GM12873 (cell line): Measurements from ENCODE around the gene RARA.
A peak's percentile ranks its signal among the peaks of the same experiment; 100 is the strongest.

Source experiments
- TF ChIP-seq, protein P1 (sequence below): IDR thresholded peaks from 2 replicates; pipeline ENCODE4 v1.5.1; 2012; ENCODE audit warnings: low read depth, mild to moderate bottlenecking, moderate library complexity, low read length, control low read depth; ENCODE audit not compliant: insufficient read depth; ENCODE audit errors: missing control alignments

The RARA gene

DNA sequence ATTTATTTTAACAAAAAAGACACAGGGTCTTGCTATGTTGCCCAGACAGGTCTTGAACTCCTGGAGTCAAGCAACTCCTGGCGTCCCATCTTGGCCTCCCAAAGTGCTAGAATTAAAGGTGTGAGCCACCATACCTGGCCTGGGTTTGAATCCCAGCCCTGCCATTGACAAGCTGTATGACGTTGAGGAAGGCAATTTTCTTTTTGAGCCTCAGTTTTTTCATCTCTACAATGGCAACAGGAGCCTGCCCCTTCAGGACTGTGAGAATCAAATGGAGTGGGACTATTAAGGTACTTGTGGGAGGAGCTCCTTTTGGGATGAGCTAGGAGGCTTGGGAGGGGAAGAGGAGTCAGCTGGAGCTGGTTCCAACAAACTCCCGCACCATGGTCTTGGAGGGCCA is 6.2 kb downstream of the RARA start:
- TF ChIP-seq, protein P1, sequence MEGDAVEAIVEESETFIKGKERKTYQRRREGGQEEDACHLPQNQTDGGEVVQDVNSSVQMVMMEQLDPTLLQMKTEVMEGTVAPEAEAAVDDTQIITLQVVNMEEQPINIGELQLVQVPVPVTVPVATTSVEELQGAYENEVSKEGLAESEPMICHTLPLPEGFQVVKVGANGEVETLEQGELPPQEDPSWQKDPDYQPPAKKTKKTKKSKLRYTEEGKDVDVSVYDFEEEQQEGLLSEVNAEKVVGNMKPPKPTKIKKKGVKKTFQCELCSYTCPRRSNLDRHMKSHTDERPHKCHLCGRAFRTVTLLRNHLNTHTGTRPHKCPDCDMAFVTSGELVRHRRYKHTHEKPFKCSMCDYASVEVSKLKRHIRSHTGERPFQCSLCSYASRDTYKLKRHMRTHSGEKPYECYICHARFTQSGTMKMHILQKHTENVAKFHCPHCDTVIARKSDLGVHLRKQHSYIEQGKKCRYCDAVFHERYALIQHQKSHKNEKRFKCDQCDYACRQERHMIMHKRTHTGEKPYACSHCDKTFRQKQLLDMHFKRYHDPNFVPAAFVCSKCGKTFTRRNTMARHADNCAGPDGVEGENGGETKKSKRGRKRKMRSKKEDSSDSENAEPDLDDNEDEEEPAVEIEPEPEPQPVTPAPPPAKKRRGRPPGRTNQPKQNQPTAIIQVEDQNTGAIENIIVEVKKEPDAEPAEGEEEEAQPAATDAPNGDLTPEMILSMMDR = no peak

DNA sequence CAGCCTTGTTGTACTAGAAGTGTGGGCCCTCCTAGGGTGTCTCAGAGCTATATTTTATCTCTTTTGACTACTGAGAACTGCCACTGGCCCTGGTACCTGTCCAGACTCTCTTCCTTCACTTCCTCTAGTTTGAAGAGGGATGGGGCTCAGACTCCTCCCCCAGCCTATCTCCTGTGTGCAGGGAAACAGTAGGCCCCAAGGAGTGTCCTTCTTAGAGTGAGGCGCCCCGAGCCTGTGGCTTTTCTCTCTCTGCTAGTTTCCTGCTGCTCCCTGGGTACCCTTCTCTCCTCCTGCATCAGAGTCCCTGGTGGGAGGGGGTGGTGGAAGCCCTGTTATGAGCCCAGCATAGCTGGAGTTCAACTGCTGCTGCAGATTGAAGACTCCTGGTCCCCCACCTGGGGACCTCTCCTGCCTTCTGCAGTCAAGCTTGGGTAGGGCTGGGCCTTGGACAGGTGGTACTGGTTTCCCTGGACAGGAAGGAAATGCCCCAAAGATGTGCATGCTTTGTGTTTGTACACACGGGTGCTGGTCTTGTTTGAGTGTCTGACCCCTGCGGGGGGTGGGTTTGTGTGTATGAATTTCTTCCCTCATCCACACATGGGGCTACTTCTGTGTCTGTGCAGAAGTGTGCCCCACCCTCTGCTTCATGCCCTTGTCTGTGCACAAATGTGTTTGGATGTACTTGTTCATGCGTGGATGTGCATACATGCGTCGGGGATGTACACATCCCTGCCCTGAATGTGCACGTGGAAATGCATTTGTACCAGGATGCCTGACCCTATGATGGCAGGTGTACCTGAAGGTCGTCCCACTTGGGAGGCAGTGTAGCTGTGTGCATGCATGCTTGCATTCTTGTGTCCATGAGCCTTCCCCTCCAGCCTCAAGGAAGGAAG is 6.9 kb downstream of the RARA start:
- TF ChIP-seq, protein P1 = no peak

DNA sequence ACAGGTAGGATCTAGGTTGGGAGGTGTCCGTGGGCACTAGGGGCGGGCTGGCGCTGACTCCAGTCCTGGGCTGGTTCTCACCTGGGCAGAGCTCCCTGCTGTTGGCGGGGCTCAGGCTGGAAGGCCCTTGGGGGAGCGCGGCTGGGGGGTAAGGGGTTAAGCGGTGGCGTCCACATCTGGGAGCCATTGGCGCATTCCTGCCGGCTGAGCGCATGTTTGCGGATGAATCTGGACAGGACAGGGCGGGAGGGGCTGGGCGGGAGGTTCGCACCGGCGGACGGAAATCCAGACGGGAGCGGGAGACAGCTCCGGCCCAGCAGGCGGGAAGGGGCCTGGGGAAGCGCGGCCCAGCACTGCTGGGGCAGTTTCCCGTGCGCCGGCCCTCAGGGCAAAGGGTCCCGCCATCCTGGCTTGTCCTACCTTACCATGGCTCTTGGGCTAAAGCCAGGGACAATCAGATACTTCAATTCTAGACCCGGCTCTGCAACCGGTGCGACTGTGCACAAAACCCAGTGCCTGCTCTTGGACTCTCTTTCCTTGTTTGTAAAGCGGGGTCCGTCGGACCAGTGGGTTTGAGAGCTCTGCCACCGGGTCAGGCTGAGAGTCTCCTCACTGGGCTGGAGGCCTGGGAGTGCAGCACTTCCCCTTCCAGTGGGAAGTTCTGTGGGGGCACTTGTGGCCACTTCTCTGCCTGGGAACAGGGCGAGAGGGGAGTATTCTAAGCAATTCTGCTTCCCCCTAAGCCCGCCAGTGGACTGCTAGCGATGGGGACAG is 7.8 kb downstream of the RARA start:
- TF ChIP-seq, protein P1 = no peak

DNA sequence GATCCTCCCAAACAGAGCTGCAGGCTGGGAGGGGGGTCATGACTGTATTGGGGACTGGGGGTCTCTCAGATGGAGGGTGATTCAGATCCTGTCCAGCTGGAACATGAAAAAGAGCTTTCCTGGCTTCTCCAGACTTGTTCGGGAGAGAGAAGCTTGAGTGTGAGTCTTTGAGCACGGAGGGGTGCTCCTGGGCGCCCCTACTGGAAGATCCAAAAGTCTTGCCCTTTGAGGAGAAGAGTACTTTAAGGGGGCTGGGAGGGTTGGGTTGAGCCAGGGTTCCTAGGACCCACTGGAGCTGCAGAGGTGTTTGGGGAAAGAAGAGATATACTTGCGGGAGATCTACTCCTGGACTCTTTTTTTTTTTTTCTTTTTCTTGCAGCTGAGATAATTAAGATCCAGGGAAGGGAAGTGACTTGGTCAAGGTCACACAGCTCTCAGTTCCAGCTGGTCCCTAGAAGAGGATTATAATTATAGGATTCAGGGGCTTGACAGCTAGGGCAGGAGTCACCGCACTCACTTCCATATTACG is 8.4 kb downstream of the RARA start:
- TF ChIP-seq, protein P1 = peak; percentile 78

DNA sequence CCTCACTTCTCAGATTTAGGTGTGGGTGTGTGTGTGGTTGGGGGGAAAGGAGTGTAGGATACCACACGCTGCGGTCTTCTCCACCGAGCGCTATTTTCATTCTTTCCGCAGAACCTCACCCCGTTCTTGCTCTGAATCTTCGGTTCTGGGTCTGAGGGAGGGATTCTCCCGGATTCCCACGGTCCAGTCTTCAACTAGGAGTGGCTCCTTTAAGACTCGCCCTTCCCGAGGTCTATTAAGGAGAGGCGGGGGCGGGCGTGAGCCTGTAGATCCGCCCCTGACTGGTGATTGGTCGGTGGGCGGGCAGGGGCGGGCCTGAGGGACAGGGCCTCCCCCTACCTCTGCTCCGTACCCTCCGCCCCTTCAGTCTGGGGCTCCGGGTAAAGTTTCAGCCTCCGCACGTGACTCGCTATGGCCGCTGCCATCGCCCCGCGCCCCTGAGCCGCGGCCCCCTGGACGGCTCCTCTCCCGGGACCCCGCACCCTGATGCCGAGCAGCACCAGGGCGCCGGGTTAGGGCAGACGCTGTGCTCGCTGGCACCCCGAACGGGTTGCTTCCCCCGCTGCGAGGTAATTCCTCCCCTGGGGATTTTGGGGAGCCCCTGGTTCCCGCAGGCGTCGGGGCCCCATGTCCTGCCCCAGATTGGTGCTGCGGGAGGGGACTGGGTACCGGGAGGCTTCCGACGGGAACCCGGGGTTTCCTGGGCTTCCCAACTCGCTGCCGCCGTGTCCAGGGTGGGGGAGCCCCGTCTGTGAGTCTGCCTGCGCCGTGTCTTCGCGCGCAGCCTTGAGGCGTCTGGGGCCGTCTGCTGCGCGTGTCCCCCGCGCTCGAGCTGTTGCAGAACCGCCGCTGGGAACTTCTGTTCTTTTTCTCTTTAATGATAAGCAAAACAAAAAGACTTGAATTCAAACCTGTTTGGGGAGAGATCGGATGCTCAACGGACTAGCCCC is 9.2 kb downstream of the RARA start:
- TF ChIP-seq, protein P1 = no peak

DNA sequence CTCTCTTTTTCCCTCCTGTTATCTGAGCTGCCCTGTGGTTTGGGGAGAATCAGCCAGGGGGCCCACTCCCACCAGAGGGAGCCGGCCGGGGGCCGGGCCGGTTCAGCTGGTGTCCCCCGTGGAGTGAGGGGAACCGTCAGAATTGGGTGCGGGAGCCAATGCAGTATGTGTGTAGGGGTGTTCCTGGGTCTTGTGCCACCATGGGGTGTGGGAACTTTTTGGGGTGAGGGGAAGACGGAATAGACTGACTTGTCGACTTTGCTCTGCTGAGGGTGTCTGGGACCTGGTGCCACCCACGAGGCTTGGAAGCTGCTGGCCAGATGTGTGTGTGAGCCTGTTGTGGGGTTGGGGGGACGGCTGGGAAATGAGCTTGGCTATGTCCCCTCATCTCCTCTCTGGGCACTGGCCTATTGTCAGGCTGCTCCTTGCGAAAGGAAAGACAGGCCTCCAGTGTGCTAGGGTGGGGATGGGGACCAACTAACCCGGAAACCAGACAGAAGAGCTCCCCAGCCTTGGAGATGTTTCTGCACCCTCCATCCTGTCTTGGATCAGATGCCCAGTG is 9.9 kb downstream of the RARA start:
- TF ChIP-seq, protein P1 = peak; percentile 21
